HepG2 (cell line): ENCODE data around the gene RAB17. TPM values are rescaled to one million over a fixed set of nuclear protein-coding genes. Genes with fewer than 3 reads are reported as not detected.
A peak's percentile ranks its signal among the peaks of the same experiment; 100 is the strongest.

Experiments
- ATAC-seq: fragments of 200-7000 bp; cut with Tn5 transposase; 3 replicates; pipeline ENCODE4 v1.9.1; 2020; ENCODE audit warnings: mild to moderate bottlenecking, moderate library complexity
- BruUV-seq: library from RNA; stranded (reverse); fragments of 400-500 nt; replicated peaks from 2 replicates; lab custom pipeline; 2021; lab: Mats Ljungman, UMichigan
- CTCF ChIA-PET: fragments of 300-600 bp; formaldehyde crosslinking; extraction: SDS; loops from one replicate; lab custom pipeline; 2021; ENCODE audit warnings: low total read pairs, inconsistent platforms, low intra/inter-chr PET ratio; lab: Yijun Ruan, JAX
- POLR2A ChIA-PET: fragments of 350-600 bp; sonication (Branson Sonifier 250); formaldehyde crosslinking; loops from one replicate; lab custom pipeline; 2020; ENCODE audit warnings: antibody characterized with exemption, inconsistent platforms; lab: Yijun Ruan, JAX
- DNase-seq: peaks from one replicate; pipeline ENCODE4 v3.0.0-alpha.2; 2015; ENCODE audit warnings: low spot score
- FAIRE-seq: peaks from 3 replicates; lab custom pipeline; 2011; peaks lifted over from hg19 to GRCh38; lab: Jason Lieb, UNC
- H2AFZ ChIP-seq: one replicate; pipeline ENCODE4 v1.6.1; 2011; ENCODE audit warnings: low read length, inconsistent platforms
- H3K27ac ChIP-seq: fragments of 300-600 bp; 3 replicates; pipeline ENCODE4 v1.8.0; 2011; ENCODE audit warnings: mixed run types, mild to moderate bottlenecking, mixed read lengths, low read length, inconsistent platforms; ENCODE audit not compliant: insufficient read depth; ENCODE audit errors: extremely low read length
- H3K27me3 ChIP-seq, 2 experiments: fragments of 200-600 bp in 1 of 2; 2 replicates in 1 of 2; 3 replicates in 1 of 2; pipeline versions ENCODE4 v1.6.0 to v1.8.0; 2011; ENCODE audit warnings: low read length in 2 of 2, mild to moderate bottlenecking in 2 of 2, moderate library complexity in 2 of 2, inconsistent platforms in 1 of 2; ENCODE audit not compliant: insufficient read depth in 2 of 2, control insufficient read depth in 1 of 2
- H3K36me3 ChIP-seq, 2 experiments: fragments of 200-600 bp in 1 of 2; replicated peaks in 1 of 2; 2 replicates in 1 of 2; 3 replicates in 1 of 2; pipeline versions ENCODE4 v1.5.1 to v1.8.0; 2011; ENCODE audit warnings: low read length in 2 of 2, inconsistent platforms in 1 of 2; ENCODE audit not compliant: insufficient read depth in 2 of 2, control insufficient read depth in 1 of 2
- H3K4me1 ChIP-seq: 2 replicates; pipeline ENCODE4 v1.5.1; 2012; ENCODE audit warnings: low read length, inconsistent platforms; ENCODE audit not compliant: insufficient read depth
- H3K4me2 ChIP-seq: 2 replicates; pipeline ENCODE4 v1.6.0; 2011; ENCODE audit warnings: low read depth, low read length, inconsistent platforms
- H3K4me3 ChIP-seq, 3 experiments: fragments of 200-600 bp in 1 of 3; sonication (generic), shearing (Covaris generic) in 1 of 3; replicated peaks in 1 of 3; 2 replicates each; pipeline ENCODE4 v1.5.1; 2011 to 2016; ENCODE audit warnings: low read length in 3 of 3, inconsistent platforms in 2 of 3, low read depth in 2 of 3, mild to moderate bottlenecking in 2 of 3, control low read depth in 1 of 3, mixed read lengths in 1 of 3; ENCODE audit not compliant: insufficient read depth in 1 of 3
- H3K79me2 ChIP-seq: one replicate; pipeline ENCODE4 v1.6.1; 2011; ENCODE audit warnings: low read length, inconsistent platforms; ENCODE audit not compliant: insufficient read depth
- H3K9ac ChIP-seq: 2 replicates; pipeline ENCODE4 v1.6.0; 2011; ENCODE audit warnings: mild to moderate bottlenecking, low read depth, low read length, inconsistent platforms; ENCODE audit not compliant: insufficient read depth
- H3K9me3 ChIP-seq: 2 replicates; pipeline ENCODE4 v1.5.1; 2012; ENCODE audit warnings: mild to moderate bottlenecking, low read length
- H4K20me1 ChIP-seq: 2 replicates; pipeline ENCODE4 v1.6.0; 2011; ENCODE audit warnings: inconsistent platforms, mild to moderate bottlenecking, low read length, moderate library complexity; ENCODE audit not compliant: insufficient read depth
- ATF1 ChIP-seq: IDR thresholded peaks from 2 replicates; pipeline ENCODE4 v1.6.1; 2016; ENCODE audit warnings: mild to moderate bottlenecking, control low read depth
- GFI1 ChIP-seq: sonication (generic); formaldehyde crosslinking; IDR thresholded peaks from 2 replicates; pipeline ENCODE4 v1.5.0; 2020; ENCODE audit warnings: missing genetic modification reagents, mild to moderate bottlenecking, borderline replicate concordance
- POLR2AphosphoS5 ChIP-seq: IDR thresholded peaks from 2 replicates; pipeline ENCODE4 v1.6.1; 2012; ENCODE audit warnings: low read depth, low read length
- SRSF9 ChIP-seq: fragments of 200-400 bp; formaldehyde crosslinking; IDR thresholded peaks from 2 replicates; pipeline ENCODE4 v1.6.1; 2018; ENCODE audit warnings: borderline replicate concordance, mild to moderate bottlenecking, low read depth, low read length; ENCODE audit not compliant: insufficient read depth, poor library complexity, severe bottlenecking
- TBL1XR1 ChIP-seq: fragments of 150-350 bp; IDR thresholded peaks from 2 replicates; pipeline ENCODE4 v1.6.1; 2014; ENCODE audit warnings: borderline replicate concordance, low read length; ENCODE audit not compliant: partially characterized antibody
- ZMAT5 ChIP-seq: sonication (generic); formaldehyde crosslinking; IDR thresholded peaks from 2 replicates; pipeline ENCODE4 v1.5.0; 2020; ENCODE audit warnings: mild to moderate bottlenecking, low read depth, missing genetic modification reagents, borderline replicate concordance
- ZNF510 ChIP-seq: sonication (generic); formaldehyde crosslinking; IDR thresholded peaks from 2 replicates; pipeline ENCODE4 v1.4.0; 2020; ENCODE audit warnings: low read depth, mild to moderate bottlenecking, missing genetic modification reagents
- ZNF530 ChIP-seq: sonication (generic); formaldehyde crosslinking; IDR thresholded peaks from 2 replicates; pipeline ENCODE4 v1.5.0; 2020; ENCODE audit warnings: low read depth, mild to moderate bottlenecking, missing genetic modification reagents
- ZNF605 ChIP-seq: sonication (generic); formaldehyde crosslinking; IDR thresholded peaks from 2 replicates; pipeline ENCODE4 v1.8.0; 2022; ENCODE audit warnings: mild to moderate bottlenecking, missing genetic modification reagents
- ZNF607 ChIP-seq: sonication (generic); formaldehyde crosslinking; IDR thresholded peaks from 2 replicates; pipeline ENCODE4 v1.5.1; 2020; ENCODE audit warnings: missing genetic modification reagents, mild to moderate bottlenecking, borderline replicate concordance
- WGBS: methylation state at CpG from one replicate; pipeline ENCODE4 v1.1.6; 2017; ENCODE audit warnings: low lambda C conversion rate; 5-methylcytosine and 5-hydroxymethylcytosine counted together
- in situ Hi-C: cut with HindIII; loops from 2 replicates; pipeline ENCODE4 v1.10.0; 2017; ENCODE audit warnings: low pct_unique_long_range_greater_than_20kb; ENCODE audit not compliant: extremely low pct_ligation_motif_present
- intact Hi-C: fragments of 100-400 bp; cut with micrococcal nuclease; formaldehyde crosslinking; loops from one replicate; pipeline ENCODE4 v1.10.0; 2022; ENCODE audit not compliant: unreplicated experiment
- polyA plus RNA-seq, 8 experiments: library from polyadenylated mRNA; depleted of rRNA in 3 of 8; stranded (reverse) in 7 of 8; unstranded in 1 of 8; fragments of >200 nt; fragmentation: Illumina TruSeq in 4 of 8; extraction: Trizol in 4 of 8; gene quantifications; 2 replicates each; pipeline versions ENCODE4 v1.2.1 to v1.2.3, GENCODE V29; 2011 to 2016; ENCODE audit warnings: low read depth in 4 of 8, missing spikeins in 1 of 8, mixed read lengths in 1 of 8; ENCODE audit not compliant: insufficient read depth in 1 of 8
- total RNA-seq, 5 experiments: library from RNA; depleted of rRNA; stranded (reverse); fragments of >200 nt; fragmentation: Illumina TruSeq; extraction: Trizol; gene quantifications; 2 replicates each; pipeline ENCODE4 v1.2.3, GENCODE V29; 2016; ENCODE audit warnings: low read depth in 1 of 5
- TF ChIP-seq, protein P1 (sequence below): sonication (generic); formaldehyde crosslinking; IDR thresholded peaks from 2 replicates; pipeline ENCODE4 v1.5.0; 2020; ENCODE audit warnings: mild to moderate bottlenecking, missing genetic modification reagents
- TF ChIP-seq, protein P2 (sequence below): sonication (generic); formaldehyde crosslinking; IDR thresholded peaks from 2 replicates; pipeline ENCODE4 v1.4.0; 2020; ENCODE audit warnings: missing genetic modification reagents

RAB17 gene
- total and polyA plus RNA-seq, 2 of the 13 experiments (the other 11 are each of a cell fraction or from before 2014, with no cell fraction given): 68.0 to 124 TPM

GRCh38 chr2:237571551-237571950 is 19.0 kb downstream of the RAB17 start:
- DNase-seq (no peak), FAIRE-seq (no peak), ATAC-seq (no peak)
- 97% methylated on average over 7 of the region's 7 CpGs for WGBS
- H3K27me3 ChIP-seq: peaks cover 0 to 13% of the 10 kb centered on the region in 2 experiments; a peak in 3 of 5 replicates
- no peak overlapping the region for H2AFZ ChIP-seq
- no peak overlapping the region for H3K9ac ChIP-seq
- intact Hi-C loops (no loop called here), in situ Hi-C loops (loop anchor here (5.0 kb wide), 2 partner anchors 59 to 414 kb away; no protein-coding TSS in a partner anchor)
- no peaks in the 10 kb centered on the region for H3K79me2 ChIP-seq
- peaks cover 19% of the 10 kb centered on the region for H3K4me1 ChIP-seq
- H3K27ac ChIP-seq: no peak overlapping the region
- no peak overlapping the region for H3K4me2 ChIP-seq
- peaks cover 0 to 4% of the 10 kb centered on the region in 2 experiments; a peak in 2 of 5 replicates for H3K36me3 ChIP-seq
- ChIA-PET CTCF (interaction anchor here (1.0 to 4.9 kb wide), 3 partner anchors 60 to 418 kb away, joined by 3 to 109 read pairs (median 31); no protein-coding TSS in a partner anchor), POLR2A (interaction anchor here (1.0 to 1.7 kb wide), 7 partner anchors 19 to 100 kb away, joined by 3 to 11 read pairs (median 4); partner anchors contain the start of gene RAB17)
- no peaks in the 10 kb centered on the region for H4K20me1 ChIP-seq
- BruUV-seq: no TSS peak
- H3K4me3 ChIP-seq: no peak overlapping the region
- no peaks in the 10 kb centered on the region for H3K9me3 ChIP-seq
- TF ChIP-seq GFI1 (CRISPR knock-in tag) (no peak), ZNF510 (no peak), ZNF530 (CRISPR knock-in tag) (no peak), SRSF9 (no peak), ZMAT5 (no peak), ZNF607 (CRISPR knock-in tag) (0 out of 2 replicates have a peak, but pooled peaks have one; percentile 12), ATF1 (CRISPR knock-in tag) (no peak), POLR2AphosphoS5 (0 out of 2 replicates have a peak, but pooled peaks have one; percentile 12), TBL1XR1 (no peak), ZNF605 (CRISPR knock-in tag) (peak; percentile 47; the same call in 1 of the 2 replicates)
- TF ChIP-seq, protein P1, sequence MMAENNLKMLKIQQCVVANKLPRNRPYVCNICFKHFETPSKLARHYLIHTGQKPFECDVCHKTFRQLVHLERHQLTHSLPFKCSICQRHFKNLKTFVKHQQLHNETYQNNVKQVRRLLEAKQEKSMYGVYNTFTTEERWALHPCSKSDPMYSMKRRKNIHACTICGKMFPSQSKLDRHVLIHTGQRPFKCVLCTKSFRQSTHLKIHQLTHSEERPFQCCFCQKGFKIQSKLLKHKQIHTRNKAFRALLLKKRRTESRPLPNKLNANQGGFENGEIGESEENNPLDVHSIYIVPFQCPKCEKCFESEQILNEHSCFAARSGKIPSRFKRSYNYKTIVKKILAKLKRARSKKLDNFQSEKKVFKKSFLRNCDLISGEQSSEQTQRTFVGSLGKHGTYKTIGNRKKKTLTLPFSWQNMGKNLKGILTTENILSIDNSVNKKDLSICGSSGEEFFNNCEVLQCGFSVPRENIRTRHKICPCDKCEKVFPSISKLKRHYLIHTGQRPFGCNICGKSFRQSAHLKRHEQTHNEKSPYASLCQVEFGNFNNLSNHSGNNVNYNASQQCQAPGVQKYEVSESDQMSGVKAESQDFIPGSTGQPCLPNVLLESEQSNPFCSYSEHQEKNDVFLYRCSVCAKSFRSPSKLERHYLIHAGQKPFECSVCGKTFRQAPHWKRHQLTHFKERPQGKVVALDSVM: 0 out of 2 replicates have a peak, but pooled peaks have one; percentile 10
- TF ChIP-seq, protein P2, sequence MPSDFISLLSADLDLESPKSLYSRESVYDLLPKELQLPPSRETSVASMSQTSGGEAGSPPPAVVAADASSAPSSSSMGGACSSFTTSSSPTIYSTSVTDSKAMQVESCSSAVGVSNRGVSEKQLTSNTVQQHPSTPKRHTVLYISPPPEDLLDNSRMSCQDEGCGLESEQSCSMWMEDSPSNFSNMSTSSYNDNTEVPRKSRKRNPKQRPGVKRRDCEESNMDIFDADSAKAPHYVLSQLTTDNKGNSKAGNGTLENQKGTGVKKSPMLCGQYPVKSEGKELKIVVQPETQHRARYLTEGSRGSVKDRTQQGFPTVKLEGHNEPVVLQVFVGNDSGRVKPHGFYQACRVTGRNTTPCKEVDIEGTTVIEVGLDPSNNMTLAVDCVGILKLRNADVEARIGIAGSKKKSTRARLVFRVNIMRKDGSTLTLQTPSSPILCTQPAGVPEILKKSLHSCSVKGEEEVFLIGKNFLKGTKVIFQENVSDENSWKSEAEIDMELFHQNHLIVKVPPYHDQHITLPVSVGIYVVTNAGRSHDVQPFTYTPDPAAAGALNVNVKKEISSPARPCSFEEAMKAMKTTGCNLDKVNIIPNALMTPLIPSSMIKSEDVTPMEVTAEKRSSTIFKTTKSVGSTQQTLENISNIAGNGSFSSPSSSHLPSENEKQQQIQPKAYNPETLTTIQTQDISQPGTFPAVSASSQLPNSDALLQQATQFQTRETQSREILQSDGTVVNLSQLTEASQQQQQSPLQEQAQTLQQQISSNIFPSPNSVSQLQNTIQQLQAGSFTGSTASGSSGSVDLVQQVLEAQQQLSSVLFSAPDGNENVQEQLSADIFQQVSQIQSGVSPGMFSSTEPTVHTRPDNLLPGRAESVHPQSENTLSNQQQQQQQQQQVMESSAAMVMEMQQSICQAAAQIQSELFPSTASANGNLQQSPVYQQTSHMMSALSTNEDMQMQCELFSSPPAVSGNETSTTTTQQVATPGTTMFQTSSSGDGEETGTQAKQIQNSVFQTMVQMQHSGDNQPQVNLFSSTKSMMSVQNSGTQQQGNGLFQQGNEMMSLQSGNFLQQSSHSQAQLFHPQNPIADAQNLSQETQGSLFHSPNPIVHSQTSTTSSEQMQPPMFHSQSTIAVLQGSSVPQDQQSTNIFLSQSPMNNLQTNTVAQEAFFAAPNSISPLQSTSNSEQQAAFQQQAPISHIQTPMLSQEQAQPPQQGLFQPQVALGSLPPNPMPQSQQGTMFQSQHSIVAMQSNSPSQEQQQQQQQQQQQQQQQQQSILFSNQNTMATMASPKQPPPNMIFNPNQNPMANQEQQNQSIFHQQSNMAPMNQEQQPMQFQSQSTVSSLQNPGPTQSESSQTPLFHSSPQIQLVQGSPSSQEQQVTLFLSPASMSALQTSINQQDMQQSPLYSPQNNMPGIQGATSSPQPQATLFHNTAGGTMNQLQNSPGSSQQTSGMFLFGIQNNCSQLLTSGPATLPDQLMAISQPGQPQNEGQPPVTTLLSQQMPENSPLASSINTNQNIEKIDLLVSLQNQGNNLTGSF (CRISPR knock-in tag): no peak
